Natural killer cell (primary cell): ENCODE measurements around the gene TMEM17. TPM values are rescaled to one million over a fixed set of nuclear protein-coding genes. Genes with fewer than 3 reads are reported as not detected.

Experiments
- ATAC-seq, 3 donors: fragments of 150-1000 bp in 2 of 3; fragments of 200-7000 bp in 1 of 3; cut with Tn5 transposase; 1 replicate in 1 of 3; 2 replicates in 2 of 3; pipeline ENCODE4 v1.10.0; 2021; ENCODE audit warnings: mild to moderate bottlenecking in 2 of 3, moderate library complexity in 2 of 3
- DNase-seq, 2 donors: peaks; one replicate each; pipeline versions ENCODE4 v3.0.0 to v3.0.0-alpha.2; 2013 to 2021; ENCODE audit warnings: mixed read lengths in 1 of 2
- H3K27ac ChIP-seq: one replicate; pipeline ENCODE4 v1.5.1; 2013; ENCODE audit warnings: mild to moderate bottlenecking, low read length
- H3K27me3 ChIP-seq: one replicate; pipeline ENCODE4 v1.6.1; 2013; ENCODE audit warnings: low read length; ENCODE audit not compliant: control insufficient read depth, insufficient read depth
- H3K36me3 ChIP-seq: one replicate; pipeline ENCODE4 v1.6.1; 2013; ENCODE audit warnings: low read length; ENCODE audit not compliant: control insufficient read depth, insufficient read depth
- H3K4me1 ChIP-seq: one replicate; pipeline ENCODE4 v1.6.1; 2013; ENCODE audit warnings: low read length; ENCODE audit not compliant: control insufficient read depth, insufficient read depth
- H3K4me3 ChIP-seq: one replicate; pipeline ENCODE4 v1.5.1; 2013; ENCODE audit warnings: low read length
- H3K9me3 ChIP-seq: one replicate; pipeline ENCODE4 v1.6.1; 2013; ENCODE audit warnings: low read length; ENCODE audit not compliant: control insufficient read depth, insufficient read depth
- H3K27ac Mint-ChIP-seq, 2 donors: one replicate each; pipeline ENCODE4 v1.8.0; 2022; ENCODE audit warnings: mild to moderate bottlenecking in 2 of 2, mixed read lengths in 2 of 2, moderate library complexity in 1 of 2
- H3K27me3 Mint-ChIP-seq, 2 donors: one replicate each; pipeline ENCODE4 v1.8.0; 2022; ENCODE audit warnings: low read depth in 2 of 2, mixed read lengths in 2 of 2
- H3K36me3 Mint-ChIP-seq: one replicate; pipeline ENCODE4 v1.8.0; 2022; ENCODE audit warnings: mixed read lengths
- H3K4me1 Mint-ChIP-seq, 2 donors: one replicate each; pipeline ENCODE4 v1.8.0; 2022; ENCODE audit warnings: mixed read lengths in 2 of 2
- H3K4me3 Mint-ChIP-seq: one replicate; pipeline ENCODE4 v1.8.0; 2022; ENCODE audit warnings: mild to moderate bottlenecking, moderate library complexity, mixed read lengths
- H3K9me3 Mint-ChIP-seq, 2 donors: one replicate each; pipeline ENCODE4 v1.8.0; 2022; ENCODE audit warnings: mixed read lengths in 2 of 2
- WGBS: methylation state at CpG from one replicate; pipeline ENCODE4 v1.1.7; 2013; ENCODE audit warnings: missing lambda C conversion rate; ENCODE audit not compliant: insufficient coverage; 5-methylcytosine and 5-hydroxymethylcytosine counted together
- intact Hi-C: fragments of 100-400 bp; cut with micrococcal nuclease; formaldehyde crosslinking; loops from one replicate; pipeline ENCODE4 v1.14.2; 2022
- total RNA-seq, 4 donors: library from RNA; stranded (reverse); fragments of 120-200 nt in 1 of 4; gene quantifications; one replicate each; pipeline versions ENCODE4 v1.2.3 to v1.2.4, GENCODE V29; 2013 to 2022
- TF ChIP-seq, protein P1 (sequence below): fragments of 200-600 bp; IDR thresholded peaks from one replicate; pipeline ENCODE4 v1.8.0; 2022; ENCODE audit warnings: antibody characterized with exemption

The TMEM17 gene
- total RNA-seq, 3 donors from 2014 or later (not counting 1 experiment from before 2014, with no cell fraction given) = 0.18 TPM; not detected in 2

DNA sequence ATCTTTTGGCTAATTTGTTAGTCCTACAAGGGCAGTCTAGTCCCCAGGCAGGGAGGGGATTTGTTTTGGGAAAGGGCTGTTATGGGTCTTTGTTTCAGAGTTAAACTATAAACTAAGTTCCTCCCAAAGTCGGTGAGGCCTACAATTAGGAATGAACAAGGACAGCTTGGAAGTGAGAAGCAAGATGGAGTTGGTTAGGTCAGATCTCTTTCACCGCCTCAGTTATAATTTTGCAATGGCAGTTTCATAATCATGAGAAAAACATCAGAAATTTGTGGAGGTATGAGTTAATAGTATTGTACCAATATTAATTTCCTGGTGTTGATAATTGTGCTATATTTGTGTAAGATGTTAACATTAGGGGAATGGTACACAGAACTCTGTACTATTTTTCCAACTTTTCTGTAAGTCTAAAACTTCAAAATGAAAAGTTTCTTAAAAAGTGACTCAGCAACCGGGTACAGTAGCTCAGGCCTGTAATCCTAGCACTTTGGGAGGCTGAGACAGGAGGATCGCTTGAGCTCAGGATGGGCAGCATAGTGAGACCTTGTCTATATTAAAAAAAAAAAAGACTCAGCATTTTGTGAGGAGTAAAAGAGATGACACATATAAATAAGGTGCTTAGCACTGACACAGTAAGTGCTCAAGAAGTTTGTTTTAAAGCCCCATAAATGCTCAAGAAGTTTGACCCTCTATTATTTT is 40.8 kb downstream of the TMEM17 start:
- H3K4me1 ChIP-seq = no peaks in the 10 kb centered on the region
- H3K36me3 Mint-ChIP-seq = no peaks in the 10 kb centered on the region
- no peak overlapping the region for H3K4me3 Mint-ChIP-seq
- DNase-seq = no peak
- no peak for ATAC-seq
- H3K9me3 ChIP-seq = no peaks in the 10 kb centered on the region
- no peaks in the 10 kb centered on the region for H3K36me3 ChIP-seq
- no peak overlapping the region for H3K27ac ChIP-seq
- no peaks in the 10 kb centered on the region for H3K27me3 ChIP-seq
- TF ChIP-seq, protein P1, sequence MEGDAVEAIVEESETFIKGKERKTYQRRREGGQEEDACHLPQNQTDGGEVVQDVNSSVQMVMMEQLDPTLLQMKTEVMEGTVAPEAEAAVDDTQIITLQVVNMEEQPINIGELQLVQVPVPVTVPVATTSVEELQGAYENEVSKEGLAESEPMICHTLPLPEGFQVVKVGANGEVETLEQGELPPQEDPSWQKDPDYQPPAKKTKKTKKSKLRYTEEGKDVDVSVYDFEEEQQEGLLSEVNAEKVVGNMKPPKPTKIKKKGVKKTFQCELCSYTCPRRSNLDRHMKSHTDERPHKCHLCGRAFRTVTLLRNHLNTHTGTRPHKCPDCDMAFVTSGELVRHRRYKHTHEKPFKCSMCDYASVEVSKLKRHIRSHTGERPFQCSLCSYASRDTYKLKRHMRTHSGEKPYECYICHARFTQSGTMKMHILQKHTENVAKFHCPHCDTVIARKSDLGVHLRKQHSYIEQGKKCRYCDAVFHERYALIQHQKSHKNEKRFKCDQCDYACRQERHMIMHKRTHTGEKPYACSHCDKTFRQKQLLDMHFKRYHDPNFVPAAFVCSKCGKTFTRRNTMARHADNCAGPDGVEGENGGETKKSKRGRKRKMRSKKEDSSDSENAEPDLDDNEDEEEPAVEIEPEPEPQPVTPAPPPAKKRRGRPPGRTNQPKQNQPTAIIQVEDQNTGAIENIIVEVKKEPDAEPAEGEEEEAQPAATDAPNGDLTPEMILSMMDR = no peak
- no peaks in the 10 kb centered on the region for H3K9me3 Mint-ChIP-seq
- no peaks in the 10 kb centered on the region for H3K27me3 Mint-ChIP-seq
- intact Hi-C loops = no loop called here
- no peak overlapping the region for H3K4me3 ChIP-seq
- WGBS = 94% methylated on average over 4 of the region's 4 CpGs
- no peak overlapping the region for H3K27ac Mint-ChIP-seq
- no peaks in the 10 kb centered on the region for H3K4me1 Mint-ChIP-seq

DNA sequence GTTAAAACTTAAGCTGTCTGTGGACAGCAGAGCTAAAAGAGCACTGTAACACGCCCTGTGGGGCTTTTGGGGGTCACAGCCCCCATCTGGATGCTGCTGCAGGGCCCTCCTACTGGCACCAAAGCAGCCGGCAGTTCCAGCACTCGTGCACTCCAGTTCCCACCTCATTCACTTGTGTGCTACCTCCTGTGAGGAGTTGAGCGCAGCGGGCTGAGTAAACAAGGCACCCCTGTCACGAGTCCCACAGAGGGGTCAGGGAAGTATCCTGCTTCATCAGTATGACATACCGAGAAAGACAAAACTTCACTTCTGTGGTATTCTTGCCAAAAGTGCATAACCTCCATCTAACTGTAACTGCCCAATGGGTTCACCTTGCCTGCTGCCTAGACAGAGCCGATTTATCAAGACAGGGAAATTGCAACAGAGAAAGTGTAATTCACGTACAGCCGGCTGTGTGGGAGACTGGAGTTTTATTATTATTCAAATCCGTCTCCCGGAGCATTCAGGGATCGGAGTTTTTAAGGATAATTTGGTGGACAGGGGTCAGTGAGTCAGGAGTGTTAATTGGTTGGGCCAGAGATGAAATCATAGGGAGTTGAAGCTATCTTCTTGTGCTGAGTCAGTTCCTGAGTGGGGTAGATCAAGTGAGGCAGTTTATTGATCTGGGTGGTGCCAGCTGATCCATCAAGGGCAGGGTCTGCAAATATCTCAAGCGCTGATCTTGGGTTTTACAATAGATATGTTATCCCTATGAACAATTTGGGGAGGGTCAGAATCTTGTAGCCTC is 41.6 kb downstream of the TMEM17 start:
- Histone ChIP-seq H3K27ac (no peak overlapping the region), H3K9me3 (no peaks in the 10 kb centered on the region), H3K36me3 (no peaks in the 10 kb centered on the region), H3K27me3 (no peaks in the 10 kb centered on the region), H3K4me3 (no peak overlapping the region), H3K4me1 (no peaks in the 10 kb centered on the region)
- 88% methylated on average over 14 of the region's 14 CpGs for WGBS
- no peaks in the 10 kb centered on the region for H3K27me3 Mint-ChIP-seq
- no peak overlapping the region for H3K4me3 Mint-ChIP-seq
- DNase-seq (no peak), ATAC-seq (no peak)
- intact Hi-C loops = no loop called here
- no peaks in the 10 kb centered on the region for H3K36me3 Mint-ChIP-seq
- TF ChIP-seq, protein P1 = no peak
- H3K9me3 Mint-ChIP-seq = no peaks in the 10 kb centered on the region
- H3K4me1 Mint-ChIP-seq = no peaks in the 10 kb centered on the region
- H3K27ac Mint-ChIP-seq = no peak overlapping the region

DNA sequence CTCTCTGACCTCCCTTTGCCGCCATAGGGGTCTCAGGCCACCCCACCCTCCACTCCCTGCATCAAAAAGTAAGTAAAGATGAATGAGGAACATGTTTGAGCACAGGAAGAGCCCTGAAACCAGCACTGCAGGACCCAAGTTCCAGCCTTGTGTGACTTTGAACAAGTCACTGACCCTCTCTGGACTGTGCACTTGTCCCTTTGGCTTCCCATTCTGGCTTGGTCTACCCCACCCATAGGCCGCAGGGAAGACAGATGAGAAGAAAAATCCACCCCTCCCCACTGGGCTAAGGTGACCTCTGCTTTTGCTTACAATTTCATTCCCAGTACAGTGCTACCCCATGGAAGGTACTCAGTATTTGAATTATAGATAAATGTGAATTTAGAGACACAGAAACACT is 43.8 kb downstream of the TMEM17 start:
- intact Hi-C loops = no loop called here
- Histone ChIP-seq H3K9me3 (no peaks in the 10 kb centered on the region), H3K27ac (no peak overlapping the region), H3K4me3 (no peak overlapping the region), H3K36me3 (no peaks in the 10 kb centered on the region), H3K4me1 (peaks cover 3% of the 10 kb centered on the region), H3K27me3 (no peaks in the 10 kb centered on the region)
- Mint-ChIP-seq H3K9me3 (no peaks in the 10 kb centered on the region), H3K4me1 (peaks cover 0 to 5% of the 10 kb centered on the region in 2 donors), H3K27ac (no peak overlapping the region), H3K27me3 (no peaks in the 10 kb centered on the region), H3K4me3 (no peak overlapping the region), H3K36me3 (no peaks in the 10 kb centered on the region)
- no peak for DNase-seq
- TF ChIP-seq, protein P1 = no peak
- no peak for ATAC-seq
- 87% methylated on average over 2 of the region's 2 CpGs for WGBS
